C4-2B (cell line): Measurements from ENCODE around the gene RBMS3.
"Not testable (repeated sequence)": the region's sequence is repeated elsewhere in the genome, so short reads cannot be mapped to it uniquely, and the experiment has no call there.

Source experiments
- H3K27ac ChIP-seq: fragments of 450-650 bp; 2 replicates; pipeline ENCODE4 v1.5.1; 2017
- CTCF ChIP-seq: fragments of 450-650 bp; conservative IDR thresholded peaks from 2 replicates; pipeline ENCODE4 v1.5.1; 2017; ENCODE audit warnings: mild to moderate bottlenecking
- ZFX ChIP-seq: fragments of 450-650 bp; IDR thresholded peaks from 2 replicates; pipeline ENCODE4 v1.6.1; 2017

Gene RBMS3

GRCh38 chr3:29280404-29281093 lies at the start of gene RBMS3:
Gene RBMS3, plus strand, starts transcription at chr3:29281071.
- no peak within 1 kb of the TSS for H3K27ac ChIP-seq
- peak; percentile 42 for TF ChIP-seq CTCF
- no peak for TF ChIP-seq ZFX

GRCh38 chr3:29233126-29233525 lies 47.7 kb upstream of the RBMS3 start:
- not testable (repeated sequence) for H3K27ac ChIP-seq

GRCh38 chr3:29236146-29236840 lies 44.6 kb upstream of the RBMS3 start:
- no peak overlapping the region for H3K27ac ChIP-seq
- TF ChIP-seq CTCF: no peak
- TF ChIP-seq ZFX: no peak

DNA sequence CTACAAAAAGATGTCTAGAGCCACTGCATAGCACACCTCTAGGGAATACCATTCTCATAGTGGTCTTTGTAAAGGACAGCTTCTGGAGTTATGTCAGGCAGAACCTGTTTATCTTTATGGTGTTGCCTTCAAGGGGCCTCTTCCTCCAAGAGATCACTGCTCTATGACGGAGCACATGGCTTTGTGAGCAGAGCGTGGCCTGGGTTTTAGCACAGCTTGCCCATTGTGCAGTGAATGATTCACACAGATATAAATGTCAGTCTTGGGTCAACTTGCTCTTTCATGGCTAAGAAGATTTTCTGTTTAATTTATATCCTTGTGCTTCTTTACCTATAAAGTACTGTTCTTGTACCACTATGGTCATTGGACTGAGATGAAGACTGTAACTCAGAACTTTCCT lies 41.5 kb upstream of the RBMS3 start:
- TF ChIP-seq CTCF (no peak), ZFX (no peak)

GRCh38 chr3:29240248-29240647 lies 40.6 kb upstream of the RBMS3 start:
- TF ChIP-seq ZFX: no peak
- TF ChIP-seq CTCF: no peak
- H3K27ac ChIP-seq: no peak overlapping the region

More for the DNA sequence above, 41.5 kb upstream of the RBMS3 start:
- no peak overlapping the region for H3K27ac ChIP-seq

- no peak for TF ChIP-seq CTCF
- TF ChIP-seq ZFX: no peak
- H3K27ac ChIP-seq: no peak overlapping the region
Measured at GRCh38 chr3:29240887-29241286, 40.0 kb upstream of the RBMS3 start.

DNA sequence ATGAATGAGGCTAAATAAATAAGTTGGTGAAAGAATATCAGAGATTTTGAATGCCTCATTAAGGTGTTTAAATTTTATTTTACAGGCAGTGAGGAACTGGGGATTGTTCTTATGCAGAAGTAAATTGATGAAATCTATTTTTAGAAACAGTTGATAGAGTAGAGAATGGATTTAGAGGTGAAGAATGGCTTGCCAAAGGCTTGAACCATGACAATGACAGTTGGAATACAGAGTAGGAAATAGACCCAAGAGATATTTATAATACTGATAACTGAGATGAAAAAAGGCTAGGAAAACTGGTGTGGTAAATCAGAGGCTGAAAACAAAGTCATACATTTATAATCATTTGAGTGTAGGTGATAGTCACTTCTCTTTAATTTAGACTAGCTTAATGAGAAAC lies 39.0 kb upstream of the RBMS3 start:
- H3K27ac ChIP-seq: no peak overlapping the region
- TF ChIP-seq CTCF (no peak), ZFX (no peak)

DNA sequence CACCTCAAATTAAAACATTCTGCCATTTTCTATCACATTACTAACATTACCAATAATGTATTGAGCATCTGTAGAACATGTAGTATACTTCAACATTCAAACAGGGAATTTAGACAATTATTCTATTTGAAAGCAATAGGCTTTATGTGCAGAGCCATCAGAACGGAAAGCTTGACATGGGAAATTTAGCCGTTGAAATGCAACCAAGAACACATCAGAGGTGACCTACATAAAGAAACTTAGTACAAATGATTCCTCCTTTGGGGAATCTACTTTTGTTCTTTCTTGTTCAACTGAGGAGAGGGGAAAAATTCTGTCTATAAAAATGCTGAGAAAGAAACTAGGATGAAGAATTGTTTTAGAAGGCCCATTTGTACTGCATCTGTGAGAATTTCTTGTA lies 38.6 kb upstream of the RBMS3 start:
- no peak overlapping the region for H3K27ac ChIP-seq
- no peak for TF ChIP-seq CTCF
- no peak for TF ChIP-seq ZFX
